Ishikawa (cell line): ENCODE data around the gene OGFOD1.

Experiments used
- CEBPB ChIP-seq: IDR thresholded peaks from 2 replicates; pipeline ENCODE4 v1.6.1; 2012
- CREB1 ChIP-seq: IDR thresholded peaks from 2 replicates; pipeline ENCODE4 v1.6.1; 2012; ENCODE audit warnings: low read depth
- EGR1 ChIP-seq: IDR thresholded peaks from 2 replicates; pipeline ENCODE4 v1.6.1; 2012
- EP300 ChIP-seq: IDR thresholded peaks from 2 replicates; pipeline ENCODE4 v1.6.1; 2012; ENCODE audit warnings: borderline replicate concordance
- FOXM1 ChIP-seq: IDR thresholded peaks from 2 replicates; pipeline ENCODE4 v1.6.1; 2012; ENCODE audit warnings: low read depth, borderline replicate concordance
- NFIC ChIP-seq: IDR thresholded peaks from 2 replicates; pipeline ENCODE4 v1.6.1; 2012
- RAD21 ChIP-seq: IDR thresholded peaks from 2 replicates; pipeline ENCODE4 v1.6.1; 2012; ENCODE audit warnings: low read depth
- TAF1 ChIP-seq: IDR thresholded peaks from 2 replicates; pipeline ENCODE4 v1.6.1; 2012; ENCODE audit warnings: low read depth, mild to moderate bottlenecking
- TCF12 ChIP-seq: IDR thresholded peaks from 2 replicates; pipeline ENCODE4 v1.6.1; 2012; ENCODE audit warnings: low read depth
- TEAD4 ChIP-seq: IDR thresholded peaks from 2 replicates; pipeline ENCODE4 v1.6.1; 2012
- YY1 ChIP-seq: IDR thresholded peaks from 2 replicates; pipeline ENCODE4 v1.6.1; 2012; ENCODE audit warnings: low read depth
- ZBTB7A ChIP-seq: IDR thresholded peaks from 2 replicates; pipeline ENCODE4 v1.6.1; 2012; ENCODE audit warnings: low read depth
- TF ChIP-seq, protein P1 (sequence below): IDR thresholded peaks from 2 replicates; pipeline ENCODE4 v1.6.1; 2012
- TF ChIP-seq, protein P2 (sequence below): IDR thresholded peaks from 2 replicates; pipeline ENCODE4 v1.6.1; 2012; ENCODE audit warnings: low read depth, mild to moderate bottlenecking
- TF ChIP-seq, protein P3 (sequence below): IDR thresholded peaks from 2 replicates; pipeline ENCODE4 v1.6.1; 2012

The OGFOD1 gene

DNA sequence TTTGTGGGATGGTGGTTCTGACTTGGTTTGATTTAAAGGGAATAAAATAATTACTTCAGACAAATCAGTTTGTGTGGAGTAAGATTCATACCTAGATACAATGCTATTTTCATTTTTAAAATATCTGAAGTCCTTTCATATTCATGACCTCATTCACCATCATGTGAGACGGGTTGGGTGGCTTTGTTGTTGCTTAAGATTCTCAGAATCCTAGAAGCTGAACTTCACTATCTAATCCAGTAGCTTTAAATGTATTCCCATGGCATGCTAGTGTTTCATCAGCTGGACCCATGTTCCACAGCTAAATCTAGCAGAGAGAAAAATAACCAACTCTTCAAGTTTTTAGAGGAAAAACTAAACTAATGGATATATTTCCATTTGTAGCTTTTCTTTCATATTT is 23.3 kb upstream of the OGFOD1 start:
- TF ChIP-seq EP300: no peak
- no peak for TF ChIP-seq TAF1
- no peak for TF ChIP-seq FOXM1
- no peak for TF ChIP-seq CEBPB
- TF ChIP-seq TEAD4: no peak
- no peak for TF ChIP-seq EGR1
- TF ChIP-seq RAD21: no peak
- no peak for TF ChIP-seq TCF12
- TF ChIP-seq CREB1: no peak
- TF ChIP-seq, protein P1, sequence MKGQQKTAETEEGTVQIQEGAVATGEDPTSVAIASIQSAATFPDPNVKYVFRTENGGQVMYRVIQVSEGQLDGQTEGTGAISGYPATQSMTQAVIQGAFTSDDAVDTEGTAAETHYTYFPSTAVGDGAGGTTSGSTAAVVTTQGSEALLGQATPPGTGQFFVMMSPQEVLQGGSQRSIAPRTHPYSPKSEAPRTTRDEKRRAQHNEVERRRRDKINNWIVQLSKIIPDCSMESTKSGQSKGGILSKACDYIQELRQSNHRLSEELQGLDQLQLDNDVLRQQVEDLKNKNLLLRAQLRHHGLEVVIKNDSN: no peak
- no peak for TF ChIP-seq YY1

DNA sequence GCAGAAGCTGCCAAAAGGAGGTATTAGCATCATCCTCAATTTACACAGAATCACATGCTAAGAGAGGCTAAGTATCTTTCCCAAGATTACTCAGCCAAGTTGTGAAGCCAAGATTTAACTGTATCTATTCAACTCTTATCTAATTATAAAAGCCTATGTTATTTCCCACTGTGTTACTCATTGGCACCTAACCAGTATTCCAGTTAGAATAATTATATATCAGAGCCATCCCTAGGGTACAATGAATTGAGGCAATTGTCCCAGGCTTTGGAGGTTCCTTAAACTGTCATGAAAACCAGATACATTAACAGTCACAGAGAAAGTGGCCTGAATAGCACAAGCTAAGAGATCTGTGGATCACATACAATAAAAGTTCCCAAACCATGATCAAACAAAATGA is 15.1 kb upstream of the OGFOD1 start:
- TF ChIP-seq FOXM1 (no peak), ZBTB7A (no peak), EP300 (no peak), RAD21 (no peak)

DNA sequence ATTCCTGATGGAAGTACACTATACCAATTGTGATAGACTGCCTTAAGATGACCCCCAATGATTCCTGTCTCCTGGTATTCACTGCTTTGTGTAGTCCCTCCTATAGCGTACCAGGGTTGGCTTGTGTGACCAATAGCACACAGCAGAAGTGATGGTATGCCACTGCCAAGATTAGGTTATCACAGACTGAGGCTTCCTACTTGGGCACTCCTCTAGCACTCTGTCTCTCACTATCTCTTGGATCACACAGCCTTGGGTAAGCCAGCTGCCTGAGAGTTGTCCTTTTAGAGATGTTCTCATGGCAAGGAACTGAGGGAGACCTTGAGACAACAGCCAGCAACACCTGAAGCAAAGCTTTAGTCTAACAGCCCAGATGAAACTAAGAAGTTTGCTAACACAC is 13.3 kb upstream of the OGFOD1 start:
- TF ChIP-seq, protein P2, sequence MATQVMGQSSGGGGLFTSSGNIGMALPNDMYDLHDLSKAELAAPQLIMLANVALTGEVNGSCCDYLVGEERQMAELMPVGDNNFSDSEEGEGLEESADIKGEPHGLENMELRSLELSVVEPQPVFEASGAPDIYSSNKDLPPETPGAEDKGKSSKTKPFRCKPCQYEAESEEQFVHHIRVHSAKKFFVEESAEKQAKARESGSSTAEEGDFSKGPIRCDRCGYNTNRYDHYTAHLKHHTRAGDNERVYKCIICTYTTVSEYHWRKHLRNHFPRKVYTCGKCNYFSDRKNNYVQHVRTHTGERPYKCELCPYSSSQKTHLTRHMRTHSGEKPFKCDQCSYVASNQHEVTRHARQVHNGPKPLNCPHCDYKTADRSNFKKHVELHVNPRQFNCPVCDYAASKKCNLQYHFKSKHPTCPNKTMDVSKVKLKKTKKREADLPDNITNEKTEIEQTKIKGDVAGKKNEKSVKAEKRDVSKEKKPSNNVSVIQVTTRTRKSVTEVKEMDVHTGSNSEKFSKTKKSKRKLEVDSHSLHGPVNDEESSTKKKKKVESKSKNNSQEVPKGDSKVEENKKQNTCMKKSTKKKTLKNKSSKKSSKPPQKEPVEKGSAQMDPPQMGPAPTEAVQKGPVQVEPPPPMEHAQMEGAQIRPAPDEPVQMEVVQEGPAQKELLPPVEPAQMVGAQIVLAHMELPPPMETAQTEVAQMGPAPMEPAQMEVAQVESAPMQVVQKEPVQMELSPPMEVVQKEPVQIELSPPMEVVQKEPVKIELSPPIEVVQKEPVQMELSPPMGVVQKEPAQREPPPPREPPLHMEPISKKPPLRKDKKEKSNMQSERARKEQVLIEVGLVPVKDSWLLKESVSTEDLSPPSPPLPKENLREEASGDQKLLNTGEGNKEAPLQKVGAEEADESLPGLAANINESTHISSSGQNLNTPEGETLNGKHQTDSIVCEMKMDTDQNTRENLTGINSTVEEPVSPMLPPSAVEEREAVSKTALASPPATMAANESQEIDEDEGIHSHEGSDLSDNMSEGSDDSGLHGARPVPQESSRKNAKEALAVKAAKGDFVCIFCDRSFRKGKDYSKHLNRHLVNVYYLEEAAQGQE: no peak
- TF ChIP-seq TCF12 (no peak), RAD21 (no peak), CREB1 (no peak), TAF1 (no peak), CEBPB (no peak), NFIC (no peak), EGR1 (no peak), YY1 (no peak), TEAD4 (no peak), FOXM1 (no peak), ZBTB7A (no peak), EP300 (no peak)
- TF ChIP-seq, protein P3, sequence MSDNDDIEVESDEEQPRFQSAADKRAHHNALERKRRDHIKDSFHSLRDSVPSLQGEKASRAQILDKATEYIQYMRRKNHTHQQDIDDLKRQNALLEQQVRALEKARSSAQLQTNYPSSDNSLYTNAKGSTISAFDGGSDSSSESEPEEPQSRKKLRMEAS: no peak
- TF ChIP-seq, protein P1: no peak

DNA sequence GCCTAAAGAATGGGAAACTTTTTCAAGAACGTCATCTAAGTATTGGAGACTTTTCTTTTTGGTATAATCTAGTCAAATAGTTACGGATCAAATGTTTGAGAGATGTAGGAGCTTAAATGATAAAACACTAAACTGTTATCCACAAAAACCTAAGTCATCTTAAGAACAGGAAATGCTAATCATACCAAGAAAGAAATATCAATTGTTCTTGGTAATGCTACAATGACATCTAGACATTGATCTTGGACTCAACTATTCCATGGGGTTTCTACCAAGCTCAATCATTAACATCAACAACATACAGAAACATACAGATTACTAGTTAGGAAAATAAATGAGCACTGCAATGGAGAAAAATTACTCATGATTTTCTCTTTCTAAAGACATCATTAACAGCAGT is 4.1 kb upstream of the OGFOD1 start:
- TF ChIP-seq ZBTB7A: no peak
- TF ChIP-seq NFIC: no peak
- TF ChIP-seq, protein P1: no peak
- no peak for TF ChIP-seq YY1
- TF ChIP-seq RAD21: no peak
- no peak for TF ChIP-seq EGR1
- TF ChIP-seq, protein P3: no peak
- TF ChIP-seq CEBPB: no peak
- TF ChIP-seq TEAD4: no peak

DNA sequence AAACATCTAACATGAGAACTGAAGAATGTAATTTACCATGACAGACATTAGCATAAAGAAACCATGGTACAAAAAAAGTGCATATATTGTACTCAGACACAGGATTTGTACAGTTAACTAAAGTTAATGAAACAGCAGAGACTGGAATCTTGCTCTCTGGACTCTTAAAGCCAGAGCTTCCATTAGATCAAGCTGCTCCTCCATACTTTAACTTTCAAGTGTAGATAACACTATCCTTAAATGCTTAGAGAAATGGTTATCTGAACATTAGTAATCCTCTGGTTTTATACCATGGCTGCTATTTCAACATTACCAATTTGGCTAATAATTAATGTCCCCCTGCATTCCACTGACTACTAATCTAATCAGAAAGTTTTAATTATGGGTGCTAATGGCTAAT is 3.3 kb upstream of the OGFOD1 start:
- TF ChIP-seq TAF1 (no peak), ZBTB7A (no peak), CREB1 (no peak), TCF12 (no peak), CEBPB (no peak), EP300 (no peak), NFIC (no peak), EGR1 (no peak), TEAD4 (no peak), RAD21 (no peak), YY1 (no peak), FOXM1 (no peak)
- TF ChIP-seq, protein P3: no peak
- TF ChIP-seq, protein P1: no peak
- TF ChIP-seq, protein P2: no peak
